NCI-H2171 treated with DMSO at 0.1 percent for 48 hours (cell line): ENCODE measurements around the gene HIVEP2.

Experiments
- DNase-seq: peaks from one replicate; lab custom pipeline; 2025; lab: John Stamatoyannopoulos, UW

HIVEP2 gene

GRCh38 chr6:142925575-142926110 is 19.3 kb downstream of the HIVEP2 start:
- no peak for DNase-seq

GRCh38 chr6:142918339-142919042 is 26.5 kb downstream of the HIVEP2 start:
- no peak for DNase-seq

GRCh38 chr6:142916881-142917280 is 28.1 kb downstream of the HIVEP2 start:
- DNase-seq = no peak

GRCh38 chr6:142914937-142915697 is 29.9 kb downstream of the HIVEP2 start:
- DNase-seq = no peak

- no peak for DNase-seq
Observed at GRCh38 chr6:142914369-142914768, 30.6 kb downstream of the HIVEP2 start.

- no peak for DNase-seq
Observed at GRCh38 chr6:142913511-142914047, 31.4 kb downstream of the HIVEP2 start.

GRCh38 chr6:142913036-142913510 is 31.9 kb downstream of the HIVEP2 start:
- no peak for DNase-seq

- DNase-seq = no peak
Observed at GRCh38 chr6:142912125-142912524, 32.9 kb downstream of the HIVEP2 start.

GRCh38 chr6:142911430-142911829 is 33.5 kb downstream of the HIVEP2 start:
- no peak for DNase-seq

GRCh38 chr6:142909686-142910085 is 35.3 kb downstream of the HIVEP2 start:
- no peak for DNase-seq

- no peak for DNase-seq
Observed at GRCh38 chr6:142908235-142908634, 36.7 kb downstream of the HIVEP2 start.

GRCh38 chr6:142907544-142907943 is 37.4 kb downstream of the HIVEP2 start:
- no peak for DNase-seq

GRCh38 chr6:142906945-142907470 is 38.0 kb downstream of the HIVEP2 start:
- DNase-seq = no peak

GRCh38 chr6:142903812-142904211 is 41.2 kb downstream of the HIVEP2 start:
- no peak for DNase-seq

GRCh38 chr6:142902636-142903053 is 42.3 kb downstream of the HIVEP2 start:
- DNase-seq = no peak

- DNase-seq = no peak
Observed at GRCh38 chr6:142901611-142902010, 43.4 kb downstream of the HIVEP2 start.

GRCh38 chr6:142900227-142900971 is 44.6 kb downstream of the HIVEP2 start:
- DNase-seq = no peak

GRCh38 chr6:142898927-142899895 is 45.8 kb downstream of the HIVEP2 start:
- DNase-seq = no peak

- no peak for DNase-seq
Observed at GRCh38 chr6:142897659-142898058, 47.3 kb downstream of the HIVEP2 start.

GRCh38 chr6:142896732-142897131 is 48.2 kb downstream of the HIVEP2 start:
- DNase-seq = no peak

GRCh38 chr6:142893088-142893487 is 51.9 kb downstream of the HIVEP2 start:
- DNase-seq = no peak
